ENCODE measurements around the gene AGER. TPM values are rescaled to one million over a fixed set of nuclear protein-coding genes. Genes with fewer than 3 reads are reported as not detected.

AGER gene
- total and polyA plus RNA-seq, 2 donors (not counting 3 experiments of a cell fraction or from before 2014, with no cell fraction given), result 5.1 to 18.5 TPM

GRCh38 chr6:32158052-32158451 lies 26.0 kb downstream of the AGER start:
- intact Hi-C loops (cut with micrococcal nuclease) (no loop called here), dilution Hi-C loops (cut with MboI; ENCODE audit: extremely low pct_ligation_motif_present, low sequenced_read_pairs) (no loop called here)
- Histone ChIP-seq H3K79me2 (ENCODE audit: control insufficient read depth, insufficient read depth, low read length) (peaks cover 4% of the 10 kb centered on the region), H3K4me3 (replicated peaks in 1 of 3; ENCODE audit: insufficient read depth in 1 of 3, low read depth in 1 of 3, low read length in 3 of 3) (no peak overlapping the region), H3K9me1 (replicated peaks; ENCODE audit: control insufficient read depth, extremely low read depth, insufficient read depth, low read length) (no peaks in the 10 kb centered on the region), H3K4me2 (ENCODE audit: insufficient read depth, low read length) (no peak overlapping the region), H2AFZ (ENCODE audit: low read depth, low read length) (no peak overlapping the region), H3K4me1 (ENCODE audit: control insufficient read depth, extremely low read depth, insufficient read depth, low read length) (peaks cover 11% of the 10 kb centered on the region), H3K27ac (ENCODE audit: insufficient read depth, low read depth, low read length) (no peak overlapping the region), H3K27me3 (ENCODE audit: control insufficient read depth in 2 of 2, insufficient read depth in 2 of 2, low read length in 2 of 2) (no peaks in the 10 kb centered on the region), H3K9ac (replicated peaks; ENCODE audit: extremely low read depth, insufficient read depth, low read length) (no peak overlapping the region), H3K36me3 (ENCODE audit: control insufficient read depth in 2 of 2, extremely low read depth in 1 of 2, insufficient read depth in 2 of 2, low read length in 2 of 2) (peaks cover 0 to 7% of the 10 kb centered on the region in 2 experiments), H4K20me1 (replicated peaks; ENCODE audit: control insufficient read depth, extremely low read depth, insufficient read depth, low read length) (no peaks in the 10 kb centered on the region), H3K9me3 (replicated peaks; ENCODE audit: control insufficient read depth, insufficient read depth, low read length) (no peaks in the 10 kb centered on the region)
- no TSS peak for BruUV-seq (replicated peaks)
- TF ChIP-seq FOS (IDR thresholded peaks at IDR 0.05; ENCODE audit: borderline replicate concordance, insufficient read depth, low read length) (no peak), POLR2AphosphoS5 (IDR thresholded peaks at IDR 0.05; ENCODE audit: insufficient read depth, low read depth, low read length) (no peak), MYC (IDR thresholded peaks at IDR 0.05; ENCODE audit: low read depth, low read length) (no peak), POLR2A (IDR thresholded peaks at IDR 0.05; ENCODE audit: low read depth, low read length) (no peak), MAX (IDR thresholded peaks at IDR 0.05; ENCODE audit: insufficient read depth, insufficient read length) (no peak), EZH2 (IDR thresholded peaks at IDR 0.05; ENCODE audit: borderline replicate concordance, low read depth, low read length, severe bottlenecking) (no peak), JUN (IDR thresholded peaks at IDR 0.05; ENCODE audit: borderline replicate concordance, insufficient read depth, insufficient read length, low read depth) (no peak), CTCF (IDR thresholded peaks at IDR 0.05; ENCODE audit: extremely low read depth in 1 of 2, insufficient read depth in 1 of 2, low read depth in 1 of 2, low read length in 2 of 2) (no peak), GATA2 (IDR thresholded peaks at IDR 0.05; ENCODE audit: insufficient read depth, insufficient read length, low read depth, low read length) (no peak)
- ChIA-PET POLR2A (no interaction called here), CTCF (interaction anchor here (0.6 kb wide), 1 partner anchor 434 kb away, joined by 3 read pairs; no protein-coding TSS in a partner anchor)
- DNase-seq (ENCODE audit: low read depth, low spot score), result no peak
- no peak for FAIRE-seq

Measured in endothelial cell of umbilical vein (primary cell).